ACC112 (cell line): ENCODE data around the gene RNF213.

Experiments used
- H2AFZ ChIP-seq: fragments of 200-600 bp; sonication (generic); one replicate; pipeline ENCODE4 v1.6.0; 2017; ENCODE audit warnings: antibody characterized with exemption, low read length; ENCODE audit not compliant: unreplicated experiment
- H3K27ac ChIP-seq: fragments of 200-600 bp; sonication (generic); 2 replicates; pipeline ENCODE4 v1.5.1; 2014; ENCODE audit warnings: low read depth, mild to moderate bottlenecking, antibody characterized with exemption, low read length, moderate library complexity
- H3K27me3 ChIP-seq: fragments of 200-600 bp; sonication (generic); 2 replicates; pipeline ENCODE4 v1.6.1; 2014; ENCODE audit warnings: mild to moderate bottlenecking, antibody characterized with exemption, low read length, moderate library complexity, mixed read lengths; ENCODE audit not compliant: insufficient read depth
- H3K36me3 ChIP-seq: fragments of 200-600 bp; sonication (generic); 2 replicates; pipeline ENCODE4 v1.6.1; 2016; ENCODE audit warnings: mild to moderate bottlenecking, antibody characterized with exemption, low read length, moderate library complexity, mixed read lengths; ENCODE audit not compliant: insufficient read depth
- H3K4me1 ChIP-seq: fragments of 200-600 bp; sonication (generic); one replicate; pipeline ENCODE4 v1.6.1; 2016; ENCODE audit warnings: low read length, mixed read lengths; ENCODE audit not compliant: insufficient read depth, unreplicated experiment, control insufficient read depth
- H3K4me3 ChIP-seq: fragments of 200-600 bp; sonication (generic); 2 replicates; pipeline ENCODE4 v1.5.1; 2014; ENCODE audit warnings: mild to moderate bottlenecking, low read depth, low read length
- H3K79me2 ChIP-seq: fragments of 200-600 bp; sonication (generic); one replicate; pipeline ENCODE4 v1.6.0; 2016; ENCODE audit warnings: low read length; ENCODE audit not compliant: control insufficient read depth, unreplicated experiment, insufficient read depth

The RNF213 gene

DNA sequence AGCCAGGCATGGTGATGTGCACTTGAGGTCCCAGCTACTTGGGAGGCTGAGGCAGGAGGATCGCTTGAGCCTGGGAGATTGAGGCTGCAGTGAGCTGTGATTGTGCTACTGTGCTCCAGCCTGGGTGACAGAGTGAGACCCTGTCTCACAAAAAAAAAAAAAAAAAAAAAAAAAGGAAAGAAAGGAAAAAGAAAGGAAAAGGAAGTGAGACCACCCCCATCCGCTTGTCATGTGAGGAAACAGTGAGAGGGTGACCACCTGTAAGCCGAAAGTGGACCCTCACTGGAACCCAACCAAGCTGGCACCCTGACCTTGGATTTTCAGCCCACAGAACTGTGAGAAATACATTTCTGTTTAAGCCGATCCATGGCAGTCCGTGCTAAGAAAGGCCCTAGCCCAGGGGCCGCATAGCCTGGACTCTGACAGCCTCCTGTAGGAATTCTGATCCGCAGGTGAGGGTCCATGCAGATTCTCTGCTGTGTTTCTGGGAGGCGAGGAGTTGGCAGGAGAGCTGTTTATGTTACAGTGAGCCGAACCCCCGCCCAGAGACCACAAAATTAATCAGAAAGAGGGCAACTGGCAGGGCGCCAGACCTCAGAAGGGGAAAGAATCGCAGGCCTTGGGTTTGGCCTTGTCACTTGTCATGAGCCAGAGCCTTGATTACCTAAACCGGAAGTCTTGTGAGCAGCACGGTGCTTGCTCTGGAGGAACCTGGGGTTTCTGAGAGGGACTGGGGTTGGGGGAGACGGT lies 41.5 kb upstream of the RNF213 start:
- Histone ChIP-seq H3K79me2 (peaks cover 32% of the 10 kb centered on the region), H3K36me3 (peaks cover 12% of the 10 kb centered on the region; the same call in 1 of the 2 replicates), H3K27me3 (no peaks in the 10 kb centered on the region), H3K27ac (peak overlapping the region; percentile 37; the same call in 1 of the 2 replicates), H3K4me1 (peaks cover 19% of the 10 kb centered on the region), H3K4me3 (peak overlapping the region; percentile 77), H2AFZ (peak overlapping the region; percentile 1)

GRCh38 chr17:80219763-80220053 lies 40.9 kb upstream of the RNF213 start:
- Histone ChIP-seq H3K27me3 (no peaks in the 10 kb centered on the region), H3K79me2 (peaks cover 32% of the 10 kb centered on the region), H3K36me3 (peaks cover 12% of the 10 kb centered on the region; the same call in 1 of the 2 replicates), H2AFZ (peak overlapping the region; percentile 1), H3K4me3 (peak overlapping the region; percentile 77), H3K27ac (peak overlapping the region; percentile 37; the same call in 1 of the 2 replicates), H3K4me1 (peaks cover 19% of the 10 kb centered on the region)

GRCh38 chr17:80220054-80220735 lies 40.5 kb upstream of the RNF213 start, which contains the start of the genes SGSH and SLC26A11:
Gene SGSH, minus strand, starts transcription at chr17:80220333. Its CDS starts 20 bp downstream, at chr17:80220313.
Gene SLC26A11, plus strand, starts transcription at chr17:80220427. Its CDS starts 1,134 bp downstream, at chr17:80221561.
- H3K27me3 ChIP-seq = no peaks in the 10 kb centered on the region
- peaks cover 19% of the 10 kb centered on the region for H3K4me1 ChIP-seq
- H2AFZ ChIP-seq = peak within 1 kb of the TSS; percentile 49
- peak within 1 kb of the TSS; percentile 77 for H3K4me3 ChIP-seq
- peaks cover 32% of the 10 kb centered on the region for H3K79me2 ChIP-seq
- H3K36me3 ChIP-seq = peaks cover 12% of the 10 kb centered on the region; the same call in 1 of the 2 replicates
- H3K27ac ChIP-seq = peak within 1 kb of the TSS; percentile 37; the same call in 1 of the 2 replicates

- peak overlapping the region; percentile 77 for H3K4me3 ChIP-seq
- peaks cover 12% of the 10 kb centered on the region; the same call in 1 of the 2 replicates for H3K36me3 ChIP-seq
- H3K27ac ChIP-seq = no peak overlapping the region
- H3K79me2 ChIP-seq = peaks cover 32% of the 10 kb centered on the region
- no peaks in the 10 kb centered on the region for H3K27me3 ChIP-seq
- peak overlapping the region; percentile 49 for H2AFZ ChIP-seq
- H3K4me1 ChIP-seq = peaks cover 19% of the 10 kb centered on the region
These were observed 39.9 kb upstream of the RNF213 start for GRCh38 chr17:80220736-80221215.

DNA sequence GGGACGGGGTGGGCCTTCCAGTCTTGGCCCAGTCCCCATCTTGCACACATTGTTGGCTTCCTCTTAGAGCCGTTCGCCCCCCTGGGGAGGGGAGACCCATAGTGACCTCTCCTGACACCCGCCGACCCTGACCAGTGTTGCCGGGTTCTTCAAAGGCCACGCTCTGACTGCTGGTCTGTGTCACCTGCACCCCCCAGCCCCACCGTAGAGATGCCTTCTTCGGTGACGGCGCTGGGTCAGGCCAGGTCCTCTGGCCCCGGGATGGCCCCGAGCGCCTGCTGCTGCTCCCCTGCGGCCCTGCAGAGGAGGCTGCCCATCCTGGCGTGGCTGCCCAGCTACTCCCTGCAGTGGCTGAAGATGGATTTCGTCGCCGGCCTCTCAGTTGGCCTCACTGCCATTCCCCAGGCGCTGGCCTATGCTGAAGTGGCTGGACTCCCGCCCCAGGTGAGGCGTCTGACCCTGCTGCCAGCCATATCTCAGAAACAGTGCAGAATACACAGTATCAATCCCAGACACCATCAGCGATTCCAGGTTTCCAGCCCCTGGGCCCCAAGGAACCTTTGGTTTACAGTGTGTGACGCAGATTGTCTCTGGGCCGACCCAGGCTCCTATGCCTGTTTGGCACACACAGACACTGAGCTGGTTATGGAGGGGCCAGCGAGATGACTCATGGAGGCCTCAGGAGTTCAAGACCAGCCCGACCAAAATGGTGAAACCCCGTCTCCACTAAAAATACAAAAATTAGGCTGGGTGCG lies 39.1 kb upstream of the RNF213 start:
- H2AFZ ChIP-seq = no peak overlapping the region
- peak overlapping the region; percentile 77 for H3K4me3 ChIP-seq
- H3K27me3 ChIP-seq = no peaks in the 10 kb centered on the region
- H3K79me2 ChIP-seq = peaks cover 32% of the 10 kb centered on the region
- peaks cover 19% of the 10 kb centered on the region for H3K4me1 ChIP-seq
- H3K36me3 ChIP-seq = peaks cover 8% of the 10 kb centered on the region; the same call in 1 of the 2 replicates
- H3K27ac ChIP-seq = no peak overlapping the region

DNA sequence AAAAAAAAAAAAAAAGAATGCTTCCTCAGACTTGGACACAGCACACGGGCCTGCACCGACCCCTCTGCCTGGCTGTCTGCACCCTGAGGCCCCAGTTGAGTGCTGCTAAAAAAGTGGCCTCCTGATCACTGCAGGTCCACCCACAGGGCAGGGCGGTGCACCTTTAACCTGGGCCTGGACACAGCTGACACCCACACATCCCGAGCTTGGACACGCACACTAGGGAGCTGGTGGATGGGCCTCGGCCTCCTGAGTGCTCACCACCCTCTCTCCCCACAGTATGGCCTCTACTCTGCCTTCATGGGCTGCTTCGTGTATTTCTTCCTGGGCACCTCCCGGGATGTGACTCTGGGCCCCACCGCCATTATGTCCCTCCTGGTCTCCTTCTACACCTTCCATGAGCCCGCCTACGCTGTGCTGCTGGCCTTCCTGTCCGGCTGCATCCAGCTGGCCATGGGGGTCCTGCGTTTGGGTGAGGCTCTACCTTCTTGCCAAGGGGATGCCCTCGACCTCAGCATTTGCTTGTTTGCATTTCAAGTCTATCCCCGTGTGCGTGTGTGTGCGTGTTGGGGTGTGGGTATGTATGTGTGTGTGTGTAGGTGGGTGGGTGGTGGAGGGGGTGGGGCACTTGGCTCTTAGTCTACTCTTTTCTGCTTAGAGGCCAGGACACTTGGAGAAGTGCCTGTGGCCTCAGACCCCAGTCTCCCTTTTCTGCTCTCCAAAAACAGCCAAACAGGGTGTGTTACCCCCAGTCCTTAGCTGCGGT lies 38.1 kb upstream of the RNF213 start:
- no peak overlapping the region for H3K27ac ChIP-seq
- no peak overlapping the region for H2AFZ ChIP-seq
- H3K36me3 ChIP-seq = peaks cover 3% of the 10 kb centered on the region; the same call in 1 of the 2 replicates
- no peaks in the 10 kb centered on the region for H3K27me3 ChIP-seq
- peaks cover 19% of the 10 kb centered on the region for H3K4me1 ChIP-seq
- H3K79me2 ChIP-seq = peaks cover 26% of the 10 kb centered on the region
- no peak overlapping the region for H3K4me3 ChIP-seq

- Histone ChIP-seq H3K27me3 (no peaks in the 10 kb centered on the region), H3K79me2 (peaks cover 18% of the 10 kb centered on the region), H3K27ac (no peak overlapping the region), H3K4me3 (no peak overlapping the region), H3K4me1 (peaks cover 19% of the 10 kb centered on the region), H3K36me3 (no peaks in the 10 kb centered on the region), H2AFZ (no peak overlapping the region)
These were observed 37.4 kb upstream of the RNF213 start for GRCh38 chr17:80223142-80223815.

- H3K27me3 ChIP-seq = no peaks in the 10 kb centered on the region
- no peaks in the 10 kb centered on the region for H3K36me3 ChIP-seq
- no peak overlapping the region for H3K4me3 ChIP-seq
- no peak overlapping the region for H3K27ac ChIP-seq
- H3K4me1 ChIP-seq = peaks cover 13% of the 10 kb centered on the region
- H3K79me2 ChIP-seq = peaks cover 13% of the 10 kb centered on the region
- H2AFZ ChIP-seq = no peak overlapping the region
These were observed 36.7 kb upstream of the RNF213 start for GRCh38 chr17:80223838-80224497.

DNA sequence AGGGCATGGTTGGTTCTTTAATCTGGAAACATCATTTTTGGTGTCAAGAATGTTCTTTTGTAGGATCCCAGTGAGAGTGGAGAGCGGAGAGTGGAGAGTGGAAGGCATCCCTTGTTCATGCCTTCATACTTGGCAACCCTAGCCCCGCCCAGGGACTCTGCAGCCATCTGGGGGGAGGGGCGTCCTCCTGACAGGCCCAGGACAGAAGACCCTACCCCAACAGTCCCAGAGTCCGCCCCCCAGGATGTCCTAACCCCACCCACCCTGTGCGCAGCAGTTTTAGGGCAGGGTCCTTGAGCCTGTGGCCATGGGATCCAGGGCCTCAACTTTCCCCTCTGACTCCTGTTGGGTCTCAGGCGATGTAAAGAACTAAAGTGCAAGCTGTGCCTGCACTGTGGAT lies 36.0 kb upstream of the RNF213 start:
- no peak overlapping the region for H3K27ac ChIP-seq
- H3K4me1 ChIP-seq = peaks cover 9% of the 10 kb centered on the region
- H3K36me3 ChIP-seq = no peaks in the 10 kb centered on the region
- no peak overlapping the region for H2AFZ ChIP-seq
- no peak overlapping the region for H3K4me3 ChIP-seq
- H3K79me2 ChIP-seq = peaks cover 7% of the 10 kb centered on the region
- no peaks in the 10 kb centered on the region for H3K27me3 ChIP-seq
